NB4 (cell line): ENCODE data around the gene RAB11FIP3.

Experiments
- TF ChIP-seq, protein P1 (sequence below): IDR thresholded peaks from 2 replicates; pipeline ENCODE4 v1.6.1; 2011; ENCODE audit warnings: low read depth, low read length
- TF ChIP-seq, protein P2 (sequence below): IDR thresholded peaks from one replicate; pipeline ENCODE4 v1.5.1; 2012; ENCODE audit warnings: low read depth, low read length

DNA sequence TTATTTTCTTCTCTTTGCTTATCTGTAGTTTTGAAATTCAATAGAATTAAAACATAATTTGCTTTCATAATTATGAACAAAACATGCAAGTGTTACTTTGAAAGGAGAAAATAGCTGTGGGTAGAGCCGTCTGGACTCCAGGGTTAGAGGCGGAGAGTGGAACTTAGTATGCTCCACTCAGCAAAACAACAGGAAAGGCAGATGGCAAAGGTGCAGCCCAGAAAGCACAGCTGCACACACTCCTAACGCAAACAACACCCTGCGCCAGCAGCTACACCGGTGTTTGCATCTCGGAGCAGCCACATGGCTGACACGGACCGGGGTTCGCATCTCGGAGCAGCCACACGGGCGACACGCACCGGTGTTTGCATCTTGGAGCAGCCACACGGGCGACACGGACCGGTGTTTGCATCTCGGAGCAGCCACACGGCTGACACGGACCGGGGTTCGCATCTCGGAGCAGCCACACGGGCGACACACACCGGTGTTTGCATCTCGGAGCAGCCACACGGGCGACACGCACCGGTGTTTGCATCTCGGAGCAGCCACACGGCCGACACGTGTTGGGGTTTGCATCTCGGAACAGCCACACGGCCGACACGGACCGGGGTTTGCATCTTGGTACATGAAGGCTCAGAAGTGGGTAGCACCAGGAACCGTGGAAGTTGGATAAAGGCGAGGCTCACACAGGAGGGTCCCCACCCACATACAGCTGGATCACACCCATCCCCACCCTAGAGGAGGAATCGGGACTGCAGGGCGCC is 89.9 kb downstream of the RAB11FIP3 start:
- TF ChIP-seq, protein P1, sequence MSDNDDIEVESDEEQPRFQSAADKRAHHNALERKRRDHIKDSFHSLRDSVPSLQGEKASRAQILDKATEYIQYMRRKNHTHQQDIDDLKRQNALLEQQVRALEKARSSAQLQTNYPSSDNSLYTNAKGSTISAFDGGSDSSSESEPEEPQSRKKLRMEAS: no peak
- TF ChIP-seq, protein P2, sequence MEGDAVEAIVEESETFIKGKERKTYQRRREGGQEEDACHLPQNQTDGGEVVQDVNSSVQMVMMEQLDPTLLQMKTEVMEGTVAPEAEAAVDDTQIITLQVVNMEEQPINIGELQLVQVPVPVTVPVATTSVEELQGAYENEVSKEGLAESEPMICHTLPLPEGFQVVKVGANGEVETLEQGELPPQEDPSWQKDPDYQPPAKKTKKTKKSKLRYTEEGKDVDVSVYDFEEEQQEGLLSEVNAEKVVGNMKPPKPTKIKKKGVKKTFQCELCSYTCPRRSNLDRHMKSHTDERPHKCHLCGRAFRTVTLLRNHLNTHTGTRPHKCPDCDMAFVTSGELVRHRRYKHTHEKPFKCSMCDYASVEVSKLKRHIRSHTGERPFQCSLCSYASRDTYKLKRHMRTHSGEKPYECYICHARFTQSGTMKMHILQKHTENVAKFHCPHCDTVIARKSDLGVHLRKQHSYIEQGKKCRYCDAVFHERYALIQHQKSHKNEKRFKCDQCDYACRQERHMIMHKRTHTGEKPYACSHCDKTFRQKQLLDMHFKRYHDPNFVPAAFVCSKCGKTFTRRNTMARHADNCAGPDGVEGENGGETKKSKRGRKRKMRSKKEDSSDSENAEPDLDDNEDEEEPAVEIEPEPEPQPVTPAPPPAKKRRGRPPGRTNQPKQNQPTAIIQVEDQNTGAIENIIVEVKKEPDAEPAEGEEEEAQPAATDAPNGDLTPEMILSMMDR: no peak
